Astrocyte (in vitro differentiated cells and primary cell): ENCODE results near the gene SMIM26.

ENCODE experiments used
- CTCF ChIP-seq: IDR thresholded peaks from 2 replicates; pipeline ENCODE4 v1.5.1; 2011; ENCODE audit warnings: low read depth, mild to moderate bottlenecking, inconsistent platforms, low read length, moderate library complexity; ENCODE audit not compliant: insufficient read depth
- EZH2 ChIP-seq: IDR thresholded peaks from 2 replicates; pipeline ENCODE4 v1.6.1; 2012; ENCODE audit warnings: mild to moderate bottlenecking, low read length, inconsistent platforms; ENCODE audit not compliant: insufficient read depth

- TF ChIP-seq CTCF (no peak), EZH2 (no peak)
Observed at GRCh38 chr20:18524646-18525045, 42.6 kb upstream of the SMIM26 start.
